ENCODE data around the gene MYO1E.

The MYO1E gene

DNA sequence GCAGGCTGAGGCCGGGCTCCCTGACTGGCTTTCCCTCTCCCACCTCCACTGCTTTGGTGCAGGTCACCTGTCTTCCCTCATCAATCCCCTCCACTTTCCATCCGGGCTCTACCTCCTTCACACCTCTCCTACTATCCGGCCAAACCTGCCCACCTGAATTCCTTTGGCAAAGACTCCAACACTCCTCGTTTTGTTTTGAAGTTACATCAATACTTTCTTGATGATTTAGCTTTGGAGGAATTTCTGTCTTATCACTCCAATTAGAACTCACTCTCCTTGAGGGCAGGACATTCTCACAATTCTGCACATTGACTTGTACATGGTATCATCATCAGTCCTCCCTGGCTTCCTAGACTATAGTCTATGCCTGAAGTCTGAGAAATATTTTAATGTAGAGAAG, 145.7 kb downstream of the MYO1E start:
- DNase-seq (ENCODE audit: low read depth) = no peak
- TF ChIP-seq, protein P1, sequence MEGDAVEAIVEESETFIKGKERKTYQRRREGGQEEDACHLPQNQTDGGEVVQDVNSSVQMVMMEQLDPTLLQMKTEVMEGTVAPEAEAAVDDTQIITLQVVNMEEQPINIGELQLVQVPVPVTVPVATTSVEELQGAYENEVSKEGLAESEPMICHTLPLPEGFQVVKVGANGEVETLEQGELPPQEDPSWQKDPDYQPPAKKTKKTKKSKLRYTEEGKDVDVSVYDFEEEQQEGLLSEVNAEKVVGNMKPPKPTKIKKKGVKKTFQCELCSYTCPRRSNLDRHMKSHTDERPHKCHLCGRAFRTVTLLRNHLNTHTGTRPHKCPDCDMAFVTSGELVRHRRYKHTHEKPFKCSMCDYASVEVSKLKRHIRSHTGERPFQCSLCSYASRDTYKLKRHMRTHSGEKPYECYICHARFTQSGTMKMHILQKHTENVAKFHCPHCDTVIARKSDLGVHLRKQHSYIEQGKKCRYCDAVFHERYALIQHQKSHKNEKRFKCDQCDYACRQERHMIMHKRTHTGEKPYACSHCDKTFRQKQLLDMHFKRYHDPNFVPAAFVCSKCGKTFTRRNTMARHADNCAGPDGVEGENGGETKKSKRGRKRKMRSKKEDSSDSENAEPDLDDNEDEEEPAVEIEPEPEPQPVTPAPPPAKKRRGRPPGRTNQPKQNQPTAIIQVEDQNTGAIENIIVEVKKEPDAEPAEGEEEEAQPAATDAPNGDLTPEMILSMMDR (conservative IDR thresholded peaks at IDR 0.05; ENCODE audit: low read depth, low read length) = no peak
- H3K4me3 ChIP-seq (ENCODE audit: low read depth, low read length) = no peak overlapping the region

DNA sequence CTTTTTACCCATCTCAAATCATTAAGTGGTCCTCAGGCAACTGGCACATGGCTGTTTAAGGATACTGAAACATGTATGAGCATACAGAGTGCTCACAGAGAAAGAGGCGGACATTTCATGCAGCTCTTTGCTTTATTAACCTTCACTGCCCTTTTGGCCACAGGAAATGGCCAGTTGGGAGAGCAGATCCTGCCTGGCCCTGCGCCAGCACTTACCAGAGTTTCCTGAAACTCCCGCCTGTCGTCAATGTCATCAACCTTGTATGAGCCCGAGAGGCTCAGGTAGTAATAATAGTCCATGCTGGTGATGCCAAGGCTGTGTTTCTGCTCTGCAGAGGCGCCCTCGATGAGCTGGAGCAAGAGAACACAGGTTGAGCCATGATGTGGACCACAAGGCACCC, 148.2 kb downstream of the MYO1E start:
- TF ChIP-seq, protein P1 (conservative IDR thresholded peaks at IDR 0.05; ENCODE audit: low read depth, low read length) = no peak
- peak; percentile 58 for DNase-seq (ENCODE audit: low read depth)
- no peak overlapping the region for H3K4me3 ChIP-seq (ENCODE audit: low read depth, low read length)

DNA sequence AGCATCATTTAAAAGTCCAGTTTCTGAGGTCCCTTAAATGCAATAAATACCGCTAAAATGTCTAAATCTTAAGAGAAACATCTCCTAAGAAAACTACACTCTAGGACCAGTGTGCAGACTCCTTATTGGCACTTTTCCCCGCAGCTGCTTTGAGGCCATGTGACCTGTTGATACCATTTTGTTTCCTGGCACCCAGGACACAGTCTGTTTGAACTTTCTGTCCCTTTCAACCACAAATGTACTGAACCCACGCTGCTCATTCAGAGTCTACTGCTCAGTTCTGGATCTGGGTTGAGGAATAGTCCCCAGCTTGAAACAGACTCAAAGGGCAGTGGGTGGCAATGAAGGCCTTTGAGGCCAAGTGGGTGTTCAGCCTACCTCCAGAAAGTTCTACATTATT, 148.9 kb downstream of the MYO1E start:
- TF ChIP-seq, protein P1 (conservative IDR thresholded peaks at IDR 0.05; ENCODE audit: low read depth, low read length) = no peak
- no peak overlapping the region for H3K4me3 ChIP-seq (ENCODE audit: low read depth, low read length)
- peak; percentile 63 for DNase-seq (ENCODE audit: low read depth)

DNA sequence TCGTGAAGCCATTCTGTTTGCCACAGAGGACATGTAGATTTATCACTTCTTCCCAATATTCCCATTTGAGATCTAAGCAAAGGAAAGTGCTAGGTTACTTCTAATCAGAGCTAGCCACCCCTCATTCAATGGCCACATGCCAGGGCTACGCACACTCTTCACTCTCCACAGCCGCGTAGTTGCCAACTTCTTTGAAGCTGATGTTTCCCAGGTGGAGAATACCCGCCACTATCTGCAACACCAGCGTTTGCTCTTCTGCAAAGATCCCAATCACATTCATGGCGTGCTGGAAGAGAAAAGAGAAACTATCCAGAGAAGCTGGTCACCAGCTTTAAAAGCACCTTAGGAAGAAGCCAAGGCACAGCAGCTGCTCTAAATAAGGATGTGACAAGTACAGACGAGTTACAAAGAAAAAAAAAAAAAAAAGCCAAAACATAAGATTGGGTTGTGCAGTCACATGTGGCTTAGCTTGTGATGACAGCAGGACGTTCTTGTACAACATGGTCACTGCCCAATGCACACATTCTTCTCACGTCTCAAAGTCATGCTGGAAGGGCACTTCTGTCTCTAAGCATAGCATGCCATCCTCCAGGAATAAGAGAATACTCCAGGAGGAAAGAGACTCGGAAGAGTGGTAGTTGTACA, 149.6 kb downstream of the MYO1E start:
- no peak overlapping the region for H3K4me3 ChIP-seq (ENCODE audit: low read depth, low read length)
- TF ChIP-seq, protein P1 (conservative IDR thresholded peaks at IDR 0.05; ENCODE audit: low read depth, low read length) = no peak
- no peak for DNase-seq (ENCODE audit: low read depth)

DNA sequence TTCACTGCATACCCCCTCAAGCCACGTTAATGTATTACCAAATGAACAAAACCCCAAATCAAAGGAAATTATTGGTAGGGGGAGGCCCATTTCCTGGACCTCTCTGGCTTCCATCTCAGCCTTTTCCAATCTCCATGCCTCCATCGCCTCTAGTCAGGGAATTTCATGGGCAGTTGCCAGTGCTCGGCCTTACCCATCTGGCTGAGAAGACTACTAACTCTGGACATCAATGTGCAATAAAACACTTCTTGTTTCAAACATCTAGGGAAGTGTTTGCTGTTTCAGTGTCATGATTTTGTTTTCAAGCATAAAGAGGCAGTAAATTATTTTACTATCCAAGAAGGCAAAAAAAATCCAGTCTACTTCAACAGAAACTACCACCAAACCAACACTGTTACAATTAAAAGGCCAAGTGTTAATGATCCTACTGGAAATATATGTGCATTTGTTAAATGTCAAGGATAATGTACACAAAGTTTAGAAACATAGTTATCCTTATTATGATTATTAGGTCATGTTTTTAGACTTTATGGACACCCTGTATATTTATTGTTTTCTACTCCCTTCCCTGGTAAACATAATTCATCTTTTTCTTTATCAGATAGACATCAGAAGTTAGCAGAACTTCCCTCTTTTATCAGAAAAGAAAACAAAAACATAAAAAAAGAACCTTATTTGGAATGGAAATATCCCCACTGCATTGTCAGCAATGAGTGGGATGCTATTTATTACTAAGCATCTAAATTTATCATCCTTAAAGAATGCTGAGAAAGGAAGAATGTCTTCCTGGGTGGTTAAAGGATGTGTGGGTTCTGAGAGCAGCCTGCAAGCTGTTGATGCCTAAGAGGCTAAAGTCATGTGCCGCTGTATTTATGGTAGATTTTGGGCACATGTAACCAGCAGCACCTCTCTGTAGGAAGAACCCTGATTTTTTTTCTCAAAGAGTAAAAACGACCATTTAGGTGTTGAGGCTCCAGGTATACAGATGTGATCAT, 150.9 kb downstream of the MYO1E start:
- peak; percentile 93 for DNase-seq (ENCODE audit: low read depth)
- H3K4me3 ChIP-seq (ENCODE audit: low read depth, low read length) = no peak overlapping the region
- TF ChIP-seq, protein P1 (conservative IDR thresholded peaks at IDR 0.05; ENCODE audit: low read depth, low read length) = no peak

DNA sequence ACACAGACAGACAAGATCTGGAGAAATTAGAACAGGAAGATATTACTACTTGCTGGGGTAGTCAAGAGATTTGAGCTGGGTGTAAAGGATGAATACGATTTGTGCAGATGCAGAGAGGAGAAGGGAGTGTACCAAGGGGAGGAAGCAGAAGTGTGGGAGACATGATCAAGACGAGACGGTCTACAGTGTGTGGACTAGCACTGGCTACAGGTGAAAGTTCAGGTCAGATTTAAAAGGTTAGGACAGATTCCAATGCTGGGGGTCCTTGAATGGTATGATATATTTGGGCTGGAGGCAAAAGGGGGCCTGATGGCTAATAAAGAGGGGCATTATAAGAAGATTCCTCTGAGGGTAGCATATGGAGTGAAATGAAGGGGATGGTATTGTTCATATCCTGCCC, 154.0 kb downstream of the MYO1E start:
- H3K4me3 ChIP-seq (ENCODE audit: low read depth, low read length) = no peak overlapping the region
- TF ChIP-seq, protein P1 (conservative IDR thresholded peaks at IDR 0.05; ENCODE audit: low read depth, low read length) = no peak
- DNase-seq (ENCODE audit: low read depth) = no peak

Measured in choroid plexus epithelial cell (primary cell).